Measurements from ENCODE around the gene LAMTOR4.

- TF ChIP-seq, protein P1, sequence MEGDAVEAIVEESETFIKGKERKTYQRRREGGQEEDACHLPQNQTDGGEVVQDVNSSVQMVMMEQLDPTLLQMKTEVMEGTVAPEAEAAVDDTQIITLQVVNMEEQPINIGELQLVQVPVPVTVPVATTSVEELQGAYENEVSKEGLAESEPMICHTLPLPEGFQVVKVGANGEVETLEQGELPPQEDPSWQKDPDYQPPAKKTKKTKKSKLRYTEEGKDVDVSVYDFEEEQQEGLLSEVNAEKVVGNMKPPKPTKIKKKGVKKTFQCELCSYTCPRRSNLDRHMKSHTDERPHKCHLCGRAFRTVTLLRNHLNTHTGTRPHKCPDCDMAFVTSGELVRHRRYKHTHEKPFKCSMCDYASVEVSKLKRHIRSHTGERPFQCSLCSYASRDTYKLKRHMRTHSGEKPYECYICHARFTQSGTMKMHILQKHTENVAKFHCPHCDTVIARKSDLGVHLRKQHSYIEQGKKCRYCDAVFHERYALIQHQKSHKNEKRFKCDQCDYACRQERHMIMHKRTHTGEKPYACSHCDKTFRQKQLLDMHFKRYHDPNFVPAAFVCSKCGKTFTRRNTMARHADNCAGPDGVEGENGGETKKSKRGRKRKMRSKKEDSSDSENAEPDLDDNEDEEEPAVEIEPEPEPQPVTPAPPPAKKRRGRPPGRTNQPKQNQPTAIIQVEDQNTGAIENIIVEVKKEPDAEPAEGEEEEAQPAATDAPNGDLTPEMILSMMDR (optimal IDR thresholded peaks at IDR 0.05 in 1 of 3, IDR thresholded peaks at IDR 0.05 in 1 of 3, conservative IDR thresholded peaks at IDR 0.05 in 1 of 3; ENCODE audit: extremely low read depth in 1 of 3, insufficient read depth in 2 of 3, low read length in 3 of 3): no peak
- TF ChIP-seq EZH2 (IDR thresholded peaks at IDR 0.05; ENCODE audit: low read length): no peak
Observed at GRCh38 chr7:100185726-100186125, 37.0 kb downstream of the LAMTOR4 start.

All from keratinocyte (primary cell).